Measurements from ENCODE around the gene DPP7. TPM values are rescaled to one million over a fixed set of nuclear protein-coding genes. Genes with fewer than 3 reads are reported as not detected.

The DPP7 gene
- total RNA-seq, 2 experiments from 2014 or later, result 154 to 182 TPM

- Histone ChIP-seq H3K9me3 (ENCODE audit: low read length) (no peaks in the 10 kb centered on the region), H2AFZ (ENCODE audit: low read length) (no peak overlapping the region), H3K9me2 (ENCODE audit: insufficient read depth, low read length) (no peaks in the 10 kb centered on the region), H3K79me2 (ENCODE audit: insufficient read depth, low read depth, low read length) (no peaks in the 10 kb centered on the region), H3K27ac (ENCODE audit: low read depth, low read length, poor library complexity, severe bottlenecking) (no peak overlapping the region), H3K4me3 (ENCODE audit: low read depth, low read length, poor library complexity, severe bottlenecking) (no peak overlapping the region), H4K20me1 (ENCODE audit: insufficient read depth, low read length) (no peaks in the 10 kb centered on the region), H3K36me3 (ENCODE audit: insufficient read depth, low read length) (no peaks in the 10 kb centered on the region), H3K4me2 (ENCODE audit: low read length) (no peak overlapping the region), H3K4me1 (ENCODE audit: insufficient read depth, low read length, poor library complexity, severe bottlenecking) (peaks cover 8% of the 10 kb centered on the region)
- DNase-seq (ENCODE audit: low spot score), result no peak
- ChIA-PET CTCF (ENCODE audit: unreplicated experiment) (no interaction called here), POLR2A (no interaction called here)
- no peak for TF ChIP-seq EZH2phosphoT487 (IDR thresholded peaks at IDR 0.05; ENCODE audit: borderline replicate concordance, low read depth, low read length)
- TF ChIP-seq CTCF (conservative IDR thresholded peaks at IDR 0.05; ENCODE audit: low read length), result no peak
- BruUV-seq (replicated peaks), result no TSS peak
- intact Hi-C loops (cut with micrococcal nuclease; ENCODE audit: unreplicated experiment), result no loop called here
These were observed 27.7 kb upstream of the DPP7 start for GRCh38 chr9:137141976-137142936.

GRCh38 chr9:137141050-137141810 is 26.7 kb upstream of the DPP7 start:
- DNase-seq (ENCODE audit: low spot score), result no peak
- intact Hi-C loops (cut with micrococcal nuclease; ENCODE audit: unreplicated experiment), result no loop called here
- Histone ChIP-seq H3K4me3 (ENCODE audit: low read depth, low read length, poor library complexity, severe bottlenecking) (no peak overlapping the region), H3K9me3 (ENCODE audit: low read length) (no peaks in the 10 kb centered on the region), H4K20me1 (ENCODE audit: insufficient read depth, low read length) (no peaks in the 10 kb centered on the region), H2AFZ (ENCODE audit: low read length) (no peak overlapping the region), H3K79me2 (ENCODE audit: insufficient read depth, low read depth, low read length) (no peaks in the 10 kb centered on the region), H3K4me1 (ENCODE audit: insufficient read depth, low read length, poor library complexity, severe bottlenecking) (peaks cover 18% of the 10 kb centered on the region), H3K27ac (ENCODE audit: low read depth, low read length, poor library complexity, severe bottlenecking) (no peak overlapping the region), H3K36me3 (ENCODE audit: insufficient read depth, low read length) (no peaks in the 10 kb centered on the region), H3K9me2 (ENCODE audit: insufficient read depth, low read length) (no peaks in the 10 kb centered on the region), H3K4me2 (ENCODE audit: low read length) (no peak overlapping the region)
- no TSS peak for BruUV-seq (replicated peaks)
- ChIA-PET CTCF (ENCODE audit: unreplicated experiment) (no interaction called here), POLR2A (interaction anchor here (1.0 kb wide), 1 partner anchor 12 kb away, joined by 4 read pairs; no protein-coding TSS in a partner anchor)
- TF ChIP-seq EZH2phosphoT487 (IDR thresholded peaks at IDR 0.05; ENCODE audit: borderline replicate concordance, low read depth, low read length) (no peak), CTCF (conservative IDR thresholded peaks at IDR 0.05; ENCODE audit: low read length) (no peak)

All from OCI-LY7 (cell line).